ENCODE results near the gene RPS6KA4. TPM values are rescaled to one million over a fixed set of nuclear protein-coding genes. Genes with fewer than 3 reads are reported as not detected.

Gene RPS6KA4
- total and polyA plus RNA-seq, 2 of the 13 experiments (the other 11 are each of a cell fraction or from before 2014, with no cell fraction given) = 8.9 to 14.2 TPM

DNA sequence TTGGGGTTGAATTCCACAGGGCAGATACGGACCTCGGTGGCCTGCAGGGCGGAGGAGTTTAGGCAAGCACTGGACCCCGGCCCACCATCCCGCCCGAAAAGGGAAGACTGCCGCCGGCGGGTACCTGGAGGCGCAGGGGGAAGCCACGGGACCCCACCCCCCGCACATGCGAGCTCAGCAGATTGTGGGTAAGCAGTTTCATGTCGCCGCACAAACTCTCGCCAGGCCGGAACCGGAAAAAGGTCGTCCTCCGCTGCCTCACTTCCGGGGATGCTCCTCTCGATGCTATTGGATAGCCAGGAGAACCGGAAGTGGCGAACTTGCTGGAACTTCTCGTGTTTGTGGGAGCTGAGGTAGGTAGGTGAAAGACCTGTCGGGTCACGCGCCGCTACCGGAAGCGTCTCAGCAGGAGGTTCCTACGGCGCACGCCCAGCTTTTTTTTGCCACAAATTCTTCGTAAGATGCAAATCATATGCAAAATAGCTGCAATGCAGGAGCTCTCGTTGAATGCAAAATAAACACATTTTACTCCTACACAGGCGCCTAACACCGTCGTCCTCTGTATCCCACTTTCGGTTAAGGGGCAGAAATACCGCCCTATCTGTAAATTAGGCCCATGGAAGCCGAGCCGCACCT, 41.5 kb upstream of the RPS6KA4 start, which contains the start of gene TRMT112 (continued):
- no peak for TF ChIP-seq ZNF609 (CRISPR knock-in tag; IDR thresholded peaks at IDR 0.05; ENCODE audit: borderline replicate concordance)
- TF ChIP-seq, protein P1, sequence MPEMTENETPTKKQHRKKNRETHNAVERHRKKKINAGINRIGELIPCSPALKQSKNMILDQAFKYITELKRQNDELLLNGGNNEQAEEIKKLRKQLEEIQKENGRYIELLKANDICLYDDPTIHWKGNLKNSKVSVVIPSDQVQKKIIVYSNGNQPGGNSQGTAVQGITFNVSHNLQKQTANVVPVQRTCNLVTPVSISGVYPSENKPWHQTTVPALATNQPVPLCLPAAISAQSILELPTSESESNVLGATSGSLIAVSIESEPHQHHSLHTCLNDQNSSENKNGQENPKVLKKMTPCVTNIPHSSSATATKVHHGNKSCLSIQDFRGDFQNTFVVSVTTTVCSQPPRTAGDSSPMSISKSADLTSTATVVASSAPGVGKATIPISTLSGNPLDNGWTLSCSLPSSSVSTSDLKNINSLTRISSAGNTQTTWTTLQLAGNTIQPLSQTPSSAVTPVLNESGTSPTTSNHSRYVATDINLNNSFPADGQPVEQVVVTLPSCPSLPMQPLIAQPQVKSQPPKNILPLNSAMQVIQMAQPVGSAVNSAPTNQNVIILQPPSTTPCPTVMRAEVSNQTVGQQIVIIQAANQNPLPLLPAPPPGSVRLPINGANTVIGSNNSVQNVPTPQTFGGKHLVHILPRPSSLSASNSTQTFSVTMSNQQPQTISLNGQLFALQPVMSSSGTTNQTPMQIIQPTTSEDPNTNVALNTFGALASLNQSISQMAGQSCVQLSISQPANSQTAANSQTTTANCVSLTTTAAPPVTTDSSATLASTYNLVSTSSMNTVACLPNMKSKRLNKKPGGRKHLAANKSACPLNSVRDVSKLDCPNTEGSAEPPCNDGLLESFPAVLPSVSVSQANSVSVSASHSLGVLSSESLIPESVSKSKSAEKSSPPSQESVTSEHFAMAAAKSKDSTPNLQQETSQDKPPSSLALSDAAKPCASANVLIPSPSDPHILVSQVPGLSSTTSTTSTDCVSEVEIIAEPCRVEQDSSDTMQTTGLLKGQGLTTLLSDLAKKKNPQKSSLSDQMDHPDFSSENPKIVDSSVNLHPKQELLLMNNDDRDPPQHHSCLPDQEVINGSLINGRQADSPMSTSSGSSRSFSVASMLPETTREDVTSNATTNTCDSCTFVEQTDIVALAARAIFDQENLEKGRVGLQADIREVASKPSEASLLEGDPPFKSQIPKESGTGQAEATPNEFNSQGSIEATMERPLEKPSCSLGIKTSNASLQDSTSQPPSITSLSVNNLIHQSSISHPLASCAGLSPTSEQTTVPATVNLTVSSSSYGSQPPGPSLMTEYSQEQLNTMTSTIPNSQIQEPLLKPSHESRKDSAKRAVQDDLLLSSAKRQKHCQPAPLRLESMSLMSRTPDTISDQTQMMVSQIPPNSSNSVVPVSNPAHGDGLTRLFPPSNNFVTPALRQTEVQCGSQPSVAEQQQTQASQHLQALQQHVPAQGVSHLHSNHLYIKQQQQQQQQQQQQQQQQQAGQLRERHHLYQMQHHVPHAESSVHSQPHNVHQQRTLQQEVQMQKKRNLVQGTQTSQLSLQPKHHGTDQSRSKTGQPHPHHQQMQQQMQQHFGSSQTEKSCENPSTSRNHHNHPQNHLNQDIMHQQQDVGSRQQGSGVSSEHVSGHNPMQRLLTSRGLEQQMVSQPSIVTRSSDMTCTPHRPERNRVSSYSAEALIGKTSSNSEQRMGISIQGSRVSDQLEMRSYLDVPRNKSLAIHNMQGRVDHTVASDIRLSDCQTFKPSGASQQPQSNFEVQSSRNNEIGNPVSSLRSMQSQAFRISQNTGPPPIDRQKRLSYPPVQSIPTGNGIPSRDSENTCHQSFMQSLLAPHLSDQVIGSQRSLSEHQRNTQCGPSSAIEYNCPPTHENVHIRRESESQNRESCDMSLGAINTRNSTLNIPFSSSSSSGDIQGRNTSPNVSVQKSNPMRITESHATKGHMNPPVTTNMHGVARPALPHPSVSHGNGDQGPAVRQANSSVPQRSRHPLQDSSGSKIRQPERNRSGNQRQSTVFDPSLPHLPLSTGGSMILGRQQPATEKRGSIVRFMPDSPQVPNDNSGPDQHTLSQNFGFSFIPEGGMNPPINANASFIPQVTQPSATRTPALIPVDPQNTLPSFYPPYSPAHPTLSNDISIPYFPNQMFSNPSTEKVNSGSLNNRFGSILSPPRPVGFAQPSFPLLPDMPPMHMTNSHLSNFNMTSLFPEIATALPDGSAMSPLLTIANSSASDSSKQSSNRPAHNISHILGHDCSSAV (CRISPR knock-in tag; IDR thresholded peaks at IDR 0.05; ENCODE audit: borderline replicate concordance) = no peak
- peak; percentile 86 for TF ChIP-seq NR2C2 (CRISPR knock-in tag; IDR thresholded peaks at IDR 0.05; ENCODE audit: borderline replicate concordance)
- no peak for TF ChIP-seq FOXJ3 (CRISPR knock-in tag; IDR thresholded peaks at IDR 0.05; ENCODE audit: borderline replicate concordance)
- no peak for TF ChIP-seq MLX (CRISPR knock-in tag; IDR thresholded peaks at IDR 0.05)
- 0 out of 2 replicates have a peak, but pooled peaks have one; percentile 49 for TF ChIP-seq ZBTB21 (CRISPR knock-in tag; IDR thresholded peaks at IDR 0.05)
- TF ChIP-seq NR2F1 (CRISPR knock-in tag; IDR thresholded peaks at IDR 0.05) = 0 out of 4 replicates have a peak, but pooled peaks of 1 of the 2 experiments have one; percentile 20
- no peak for TF ChIP-seq ZNF598 (CRISPR knock-in tag; IDR thresholded peaks at IDR 0.05; ENCODE audit: borderline replicate concordance)
- TF ChIP-seq ZNF839 (CRISPR knock-in tag; IDR thresholded peaks at IDR 0.05; ENCODE audit: borderline replicate concordance) = no peak
- no peak for TF ChIP-seq ZNF615 (CRISPR knock-in tag; IDR thresholded peaks at IDR 0.05; ENCODE audit: borderline replicate concordance)
- peak; percentile 71; the same call in 1 of the 2 replicates for TF ChIP-seq ZNF350 (CRISPR knock-in tag; IDR thresholded peaks at IDR 0.05; ENCODE audit: borderline replicate concordance, low read depth)
- TF ChIP-seq POLR2A (IDR thresholded peaks at IDR 0.05; ENCODE audit: insufficient read depth in 1 of 2, low read depth in 2 of 2, low read length in 2 of 2) = peak; percentile 74 to 89
- TF ChIP-seq, protein P2, sequence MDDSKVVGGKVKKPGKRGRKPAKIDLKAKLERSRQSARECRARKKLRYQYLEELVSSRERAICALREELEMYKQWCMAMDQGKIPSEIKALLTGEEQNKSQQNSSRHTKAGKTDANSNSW (CRISPR knock-in tag; IDR thresholded peaks at IDR 0.05; ENCODE audit: borderline replicate concordance) = no peak
